Upper lobe of left lung (tissue), 4 donors: Measurements from ENCODE around the gene NPHP4.

Experiments
- POLR2A ChIP-seq, 4 donors: fragments of 450-650 bp; IDR thresholded peaks; one replicate each; pipeline ENCODE4 v1.5.1; 2016 to 2017; ENCODE audit warnings: antibody characterized with exemption in 4 of 4, mild to moderate bottlenecking in 2 of 4
- TF ChIP-seq, protein P1 (sequence below), 6 experiments: fragments of 450-650 bp in 4 of 6; fragments of 200-600 bp in 2 of 6; sonication (generic) in 2 of 6; IDR thresholded peaks; one replicate each; pipeline ENCODE4 v1.5.1; 2016 to 2019; ENCODE audit warnings: antibody characterized with exemption in 6 of 6

DNA sequence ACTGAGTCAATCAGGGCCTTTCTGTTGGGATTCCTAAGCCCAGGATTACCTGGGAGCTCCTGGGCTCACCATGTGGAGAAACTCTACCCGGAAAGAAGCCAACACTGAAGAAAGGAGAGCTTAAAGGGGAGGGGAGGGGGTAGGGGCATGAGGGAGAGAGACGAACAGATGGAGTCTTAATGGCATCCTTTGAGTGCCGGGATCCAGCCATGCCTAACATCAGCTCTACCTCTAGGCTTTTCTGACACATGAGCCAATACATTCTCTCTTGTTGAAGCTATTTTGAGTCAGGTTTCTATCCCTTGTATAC lies 75.0 kb downstream of the NPHP4 start:
- TF ChIP-seq, protein P1, sequence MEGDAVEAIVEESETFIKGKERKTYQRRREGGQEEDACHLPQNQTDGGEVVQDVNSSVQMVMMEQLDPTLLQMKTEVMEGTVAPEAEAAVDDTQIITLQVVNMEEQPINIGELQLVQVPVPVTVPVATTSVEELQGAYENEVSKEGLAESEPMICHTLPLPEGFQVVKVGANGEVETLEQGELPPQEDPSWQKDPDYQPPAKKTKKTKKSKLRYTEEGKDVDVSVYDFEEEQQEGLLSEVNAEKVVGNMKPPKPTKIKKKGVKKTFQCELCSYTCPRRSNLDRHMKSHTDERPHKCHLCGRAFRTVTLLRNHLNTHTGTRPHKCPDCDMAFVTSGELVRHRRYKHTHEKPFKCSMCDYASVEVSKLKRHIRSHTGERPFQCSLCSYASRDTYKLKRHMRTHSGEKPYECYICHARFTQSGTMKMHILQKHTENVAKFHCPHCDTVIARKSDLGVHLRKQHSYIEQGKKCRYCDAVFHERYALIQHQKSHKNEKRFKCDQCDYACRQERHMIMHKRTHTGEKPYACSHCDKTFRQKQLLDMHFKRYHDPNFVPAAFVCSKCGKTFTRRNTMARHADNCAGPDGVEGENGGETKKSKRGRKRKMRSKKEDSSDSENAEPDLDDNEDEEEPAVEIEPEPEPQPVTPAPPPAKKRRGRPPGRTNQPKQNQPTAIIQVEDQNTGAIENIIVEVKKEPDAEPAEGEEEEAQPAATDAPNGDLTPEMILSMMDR (IDR thresholded peaks at IDR 0.05) = no peak
- no peak for TF ChIP-seq POLR2A (IDR thresholded peaks at IDR 0.05)
